Smooth muscle cell (in vitro differentiated cells): ENCODE data around the gene ATP2C2. TPM values are rescaled to one million over a fixed set of nuclear protein-coding genes. Genes with fewer than 3 reads are reported as not detected.

Source experiments
- DNase-seq: peaks from one replicate; lab custom pipeline; 2025; ENCODE audit not compliant: unreplicated experiment; lab: John Stamatoyannopoulos, UW
- H2AFZ ChIP-seq: fragments of 200-600 bp; sonication (generic); 2 replicates; pipeline ENCODE4 v1.6.0; 2016; ENCODE audit warnings: antibody characterized with exemption, low read depth, mild to moderate bottlenecking
- H3F3A ChIP-seq: fragments of 200-600 bp; sonication (generic); 2 replicates; pipeline ENCODE4 v1.6.0; 2017; ENCODE audit warnings: antibody characterized with exemption, low read depth
- H3K27ac ChIP-seq: fragments of 200-600 bp; sonication (generic); 2 replicates; pipeline ENCODE4 v1.5.1; 2016; ENCODE audit warnings: low read depth, mild to moderate bottlenecking
- H3K27me3 ChIP-seq: fragments of 200-600 bp; sonication (generic); 2 replicates; pipeline ENCODE4 v1.6.1; 2016; ENCODE audit warnings: low read depth, mild to moderate bottlenecking
- H3K36me3 ChIP-seq: fragments of 200-600 bp; sonication (generic); 2 replicates; pipeline ENCODE4 v1.5.1; 2016; ENCODE audit warnings: low read depth
- H3K4me1 ChIP-seq: fragments of 200-600 bp; sonication (generic); 2 replicates; pipeline ENCODE4 v1.5.1; 2016; ENCODE audit warnings: low read depth
- H3K4me2 ChIP-seq: fragments of 200-600 bp; sonication (generic); 2 replicates; pipeline ENCODE4 v1.6.0; 2016; ENCODE audit warnings: mild to moderate bottlenecking
- H3K4me3 ChIP-seq: fragments of 200-600 bp; sonication (generic); 2 replicates; pipeline ENCODE4 v1.5.1; 2016; ENCODE audit warnings: mild to moderate bottlenecking
- H3K79me2 ChIP-seq: fragments of 200-600 bp; sonication (generic); 2 replicates; pipeline ENCODE4 v1.6.0; 2016; ENCODE audit warnings: low read depth, mild to moderate bottlenecking
- H3K9ac ChIP-seq: fragments of 200-600 bp; sonication (generic); 2 replicates; pipeline ENCODE4 v1.6.0; 2016; ENCODE audit warnings: low read depth
- H3K9me3 ChIP-seq: fragments of 200-600 bp; sonication (generic); replicated peaks from 2 replicates; pipeline ENCODE4 v1.5.1; 2016; ENCODE audit warnings: low read depth
- H4K20me1 ChIP-seq: fragments of 200-600 bp; sonication (generic); 2 replicates; pipeline ENCODE4 v1.6.0; 2016; ENCODE audit warnings: low read depth
- CTCF ChIP-seq: fragments of 200-600 bp; sonication (generic); IDR thresholded peaks from 2 replicates; pipeline ENCODE4 v1.5.1; 2017; ENCODE audit warnings: borderline replicate concordance, mild to moderate bottlenecking, antibody characterized with exemption; ENCODE audit not compliant: insufficient read depth, poor library complexity, severe bottlenecking
- WGBS: methylation state at CpG from one replicate; pipeline ENCODE4 v1.1.7; 2016; ENCODE audit warnings: low lambda C conversion rate; 5-methylcytosine and 5-hydroxymethylcytosine counted together
- polyA plus RNA-seq: library from polyadenylated mRNA; unstranded; fragments of >200 nt; fragmentation: Nextera tagmentation; extraction: Ambion mirVana; gene quantifications from 2 replicates; pipeline ENCODE4 v1.2.1, GENCODE V29; 2016
- total RNA-seq: library from RNA; depleted of rRNA; stranded (reverse); fragments of >200 nt; gene quantifications from 2 replicates; pipeline ENCODE4 v1.2.3, GENCODE V29; 2014

ATP2C2 gene
- total and polyA plus RNA-seq, 2 experiments from 2014 or later: 3.1 to 4.1 TPM

- 100% methylated on average over 7 of the region's 7 CpGs for WGBS
Observed at GRCh38 chr16:84471316-84471715, 103.0 kb downstream of the ATP2C2 start.

DNA sequence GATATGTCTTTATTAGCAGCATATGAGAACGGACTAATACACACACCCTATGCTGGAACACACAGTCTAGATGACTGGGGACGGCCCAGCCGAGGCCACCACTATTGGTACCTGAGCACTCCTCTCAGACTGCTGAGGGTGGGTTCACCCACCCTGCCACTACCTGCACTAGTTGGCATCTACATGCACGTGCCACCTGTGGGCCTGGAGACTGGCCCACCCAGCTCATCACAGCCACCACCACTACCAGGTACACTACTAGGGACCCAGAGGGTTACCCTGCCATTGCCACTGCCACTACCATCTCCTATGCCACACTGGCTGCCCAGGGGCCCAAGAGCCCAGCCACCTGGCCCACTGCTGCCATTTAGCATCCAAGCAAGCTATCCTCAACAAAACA, 103.6 kb downstream of the ATP2C2 start:
- Histone ChIP-seq H3K4me1 (no peaks in the 10 kb centered on the region), H3K27me3 (no peaks in the 10 kb centered on the region), H3K36me3 (peaks cover 1% of the 10 kb centered on the region), H3F3A (no peaks in the 10 kb centered on the region), H3K9me3 (no peaks in the 10 kb centered on the region), H3K79me2 (no peaks in the 10 kb centered on the region), H2AFZ (no peak overlapping the region), H3K27ac (no peak overlapping the region), H4K20me1 (no peaks in the 10 kb centered on the region), H3K9ac (no peak overlapping the region), H3K4me2 (no peak overlapping the region), H3K4me3 (no peak overlapping the region)
- TF ChIP-seq CTCF: no peak
- WGBS: 96% methylated on average over 4 of the region's 4 CpGs
- DNase-seq: no peak

More at GRCh38 chr16:84471316-84471715, 103.0 kb downstream of the ATP2C2 start:
- Histone ChIP-seq H3K4me1 (no peaks in the 10 kb centered on the region), H3K9ac (no peak overlapping the region), H3K79me2 (no peaks in the 10 kb centered on the region), H3F3A (no peaks in the 10 kb centered on the region), H3K36me3 (peaks cover 8% of the 10 kb centered on the region), H3K27me3 (no peaks in the 10 kb centered on the region), H4K20me1 (no peaks in the 10 kb centered on the region), H3K4me2 (no peak overlapping the region), H3K4me3 (no peak overlapping the region), H3K9me3 (no peaks in the 10 kb centered on the region), H3K27ac (no peak overlapping the region), H2AFZ (no peak overlapping the region)
- no peak for DNase-seq
- TF ChIP-seq CTCF: no peak

- Histone ChIP-seq H3K9ac (no peak overlapping the region), H3K4me2 (no peak overlapping the region), H4K20me1 (peaks cover 5% of the 10 kb centered on the region), H3K27me3 (no peaks in the 10 kb centered on the region), H3K4me3 (no peak overlapping the region), H3K79me2 (no peaks in the 10 kb centered on the region), H3K9me3 (no peaks in the 10 kb centered on the region), H3F3A (peaks cover 14% of the 10 kb centered on the region), H3K4me1 (no peaks in the 10 kb centered on the region), H3K36me3 (no peaks in the 10 kb centered on the region), H3K27ac (peak overlapping the region; percentile 21), H2AFZ (no peak overlapping the region)
- no peak for TF ChIP-seq CTCF
- WGBS: 74% methylated on average over 8 of the region's 8 CpGs
- DNase-seq: no peak
Observed at GRCh38 chr16:84475643-84476240, 107.4 kb downstream of the ATP2C2 start.

DNA sequence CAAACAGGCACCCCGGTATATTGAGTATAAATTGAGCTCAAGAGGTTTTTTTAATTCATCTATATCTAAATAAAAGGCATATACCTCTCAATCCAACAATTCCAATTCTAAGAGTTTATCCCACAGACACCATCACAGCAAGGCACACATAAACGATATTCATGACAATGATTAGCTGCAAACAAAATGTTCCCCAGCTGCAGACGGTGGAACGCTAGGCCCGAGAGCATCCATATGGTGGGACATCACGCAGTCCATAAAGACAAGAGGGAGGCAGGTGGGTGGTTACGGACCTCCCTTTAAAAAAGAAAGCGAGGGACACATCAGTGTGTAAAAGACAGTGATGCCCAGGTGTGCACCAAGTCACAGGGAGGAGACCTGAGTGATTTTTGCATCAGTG, 108.1 kb downstream of the ATP2C2 start:
- Histone ChIP-seq H3K9ac (no peak overlapping the region), H3K4me2 (no peak overlapping the region), H4K20me1 (peaks cover 5% of the 10 kb centered on the region), H3K27ac (peak overlapping the region; percentile 21), H3K79me2 (no peaks in the 10 kb centered on the region), H2AFZ (no peak overlapping the region), H3K9me3 (no peaks in the 10 kb centered on the region), H3K27me3 (no peaks in the 10 kb centered on the region), H3K36me3 (no peaks in the 10 kb centered on the region), H3F3A (peaks cover 14% of the 10 kb centered on the region), H3K4me1 (no peaks in the 10 kb centered on the region), H3K4me3 (no peak overlapping the region)
- DNase-seq: no peak
- 97% methylated on average over 8 of the region's 8 CpGs for WGBS
- no peak for TF ChIP-seq CTCF
